Hepatocyte (in vitro differentiated cells): ENCODE measurements around the gene DNAJA3. TPM values are rescaled to one million over a fixed set of nuclear protein-coding genes. Genes with fewer than 3 reads are reported as not detected.

Experiments
- DNase-seq: peaks from one replicate; pipeline ENCODE4 v3.0.0-alpha.2; 2016; ENCODE audit warnings: low spot score
- H2AFZ ChIP-seq: fragments of 200-600 bp; sonication (generic); 2 replicates; pipeline ENCODE4 v1.6.0; 2016; ENCODE audit warnings: antibody characterized with exemption, mild to moderate bottlenecking
- H3K27ac ChIP-seq: fragments of 200-600 bp; sonication (generic); 2 replicates; pipeline ENCODE4 v1.5.1; 2016; ENCODE audit warnings: mild to moderate bottlenecking
- H3K27me3 ChIP-seq: fragments of 200-600 bp; sonication (generic); 2 replicates; pipeline ENCODE4 v1.6.1; 2016
- H3K36me3 ChIP-seq: fragments of 200-600 bp; sonication (generic); replicated peaks from 2 replicates; pipeline ENCODE4 v1.5.1; 2016; ENCODE audit warnings: low read depth; ENCODE audit not compliant: insufficient read depth
- H3K4me1 ChIP-seq: fragments of 200-600 bp; sonication (generic); 2 replicates; pipeline ENCODE4 v1.5.1; 2016; ENCODE audit warnings: mild to moderate bottlenecking, moderate library complexity; ENCODE audit not compliant: insufficient read depth
- H3K4me2 ChIP-seq: fragments of 200-600 bp; sonication (generic); 2 replicates; pipeline ENCODE4 v1.6.0; 2016
- H3K4me3 ChIP-seq: fragments of 200-600 bp; sonication (generic); 2 replicates; pipeline ENCODE4 v1.5.1; 2016; ENCODE audit warnings: mild to moderate bottlenecking
- H3K79me2 ChIP-seq: fragments of 200-600 bp; sonication (generic); 2 replicates; pipeline ENCODE4 v1.6.0; 2017; ENCODE audit warnings: mild to moderate bottlenecking
- H3K9me2 ChIP-seq: fragments of 200-600 bp; sonication (generic); replicated peaks from 2 replicates; pipeline ENCODE4 v1.6.0; 2017; ENCODE audit warnings: mild to moderate bottlenecking; ENCODE audit not compliant: insufficient read depth
- H3K9me3 ChIP-seq: fragments of 200-600 bp; sonication (generic); 2 replicates; pipeline ENCODE4 v1.5.1; 2016; ENCODE audit warnings: low read depth, mild to moderate bottlenecking
- H4K20me1 ChIP-seq: fragments of 200-600 bp; sonication (generic); 2 replicates; pipeline ENCODE4 v1.6.0; 2016; ENCODE audit warnings: mild to moderate bottlenecking; ENCODE audit not compliant: insufficient read depth, poor library complexity, severe bottlenecking
- CTCF ChIP-seq: fragments of 200-600 bp; sonication (generic); IDR thresholded peaks from 2 replicates; pipeline ENCODE4 v1.5.1; 2016; ENCODE audit warnings: antibody characterized with exemption, mild to moderate bottlenecking; ENCODE audit not compliant: poor library complexity
- EZH2 ChIP-seq: fragments of 200-600 bp; sonication (generic); IDR thresholded peaks from 2 replicates; pipeline ENCODE4 v1.6.1; 2016; ENCODE audit warnings: antibody characterized with exemption, mild to moderate bottlenecking, borderline replicate concordance
- EZH2phosphoT487 ChIP-seq: fragments of 200-600 bp; sonication (generic); IDR thresholded peaks from one replicate; pipeline ENCODE4 v1.6.1; 2018; ENCODE audit warnings: antibody characterized with exemption, mild to moderate bottlenecking, low read depth, moderate library complexity; ENCODE audit not compliant: unreplicated experiment, severe bottlenecking
- WGBS: methylation state at CpG from one replicate; pipeline ENCODE4 v1.1.6; 2016; ENCODE audit warnings: low lambda C conversion rate; ENCODE audit errors: missing lambda C conversion rate; 5-methylcytosine and 5-hydroxymethylcytosine counted together
- polyA plus RNA-seq: library from polyadenylated mRNA; unstranded; fragments of >200 nt; fragmentation: Nextera tagmentation; extraction: Ambion mirVana; gene quantifications from 2 replicates; pipeline ENCODE4 v1.2.1, GENCODE V29; 2016
- total RNA-seq: library from RNA; depleted of rRNA; stranded (reverse); fragments of >200 nt; gene quantifications from 2 replicates; pipeline ENCODE4 v1.2.3, GENCODE V29; 2014

DNAJA3 gene
- total and polyA plus RNA-seq, 2 experiments from 2014 or later = 58.8 to 59.2 TPM

- H3K4me1 ChIP-seq = peaks cover 52% of the 10 kb centered on the region
- 89% methylated on average over 18 of the region's 18 CpGs for WGBS
- TF ChIP-seq EZH2phosphoT487 (no peak), CTCF (no peak), EZH2 (no peak)
- H2AFZ ChIP-seq = no peak overlapping the region
- no peaks in the 10 kb centered on the region for H4K20me1 ChIP-seq
- no peaks in the 10 kb centered on the region for H3K79me2 ChIP-seq
- H3K36me3 ChIP-seq = no peaks in the 10 kb centered on the region
- H3K4me2 ChIP-seq = no peak overlapping the region
- H3K27ac ChIP-seq = no peak overlapping the region
- no peak for DNase-seq
- H3K27me3 ChIP-seq = no peaks in the 10 kb centered on the region
- no peak overlapping the region for H3K4me3 ChIP-seq
- H3K9me2 ChIP-seq = no peaks in the 10 kb centered on the region
- H3K9me3 ChIP-seq = no peaks in the 10 kb centered on the region
Measured at GRCh38 chr16:4390266-4391260, 35.1 kb upstream of the DNAJA3 start.

- no peak overlapping the region for H3K4me3 ChIP-seq
- no peaks in the 10 kb centered on the region for H3K9me3 ChIP-seq
- no peaks in the 10 kb centered on the region for H3K9me2 ChIP-seq
- TF ChIP-seq CTCF (no peak), EZH2 (no peak), EZH2phosphoT487 (no peak)
- no peaks in the 10 kb centered on the region for H3K36me3 ChIP-seq
- 73% methylated on average over 20 of the region's 22 CpGs for WGBS
- no peaks in the 10 kb centered on the region for H3K27me3 ChIP-seq
- H3K4me1 ChIP-seq = peaks cover 43% of the 10 kb centered on the region
- no peaks in the 10 kb centered on the region for H3K79me2 ChIP-seq
- H2AFZ ChIP-seq = no peak overlapping the region
- no peaks in the 10 kb centered on the region for H4K20me1 ChIP-seq
- no peak overlapping the region for H3K4me2 ChIP-seq
- H3K27ac ChIP-seq = peak overlapping the region; percentile 93
- DNase-seq = no peak
Measured at GRCh38 chr16:4391631-4392381, 33.9 kb upstream of the DNAJA3 start.

- Histone ChIP-seq H3K9me2 (no peaks in the 10 kb centered on the region), H3K27me3 (no peaks in the 10 kb centered on the region), H3K9me3 (no peaks in the 10 kb centered on the region), H3K4me1 (peaks cover 35% of the 10 kb centered on the region), H2AFZ (no peak overlapping the region), H3K27ac (peak overlapping the region; percentile 93), H3K4me2 (peak overlapping the region; percentile 61), H4K20me1 (no peaks in the 10 kb centered on the region), H3K4me3 (no peak overlapping the region), H3K36me3 (no peaks in the 10 kb centered on the region), H3K79me2 (no peaks in the 10 kb centered on the region)
- TF ChIP-seq CTCF (no peak), EZH2 (no peak), EZH2phosphoT487 (no peak)
- 37% methylated on average over 24 of the region's 27 CpGs for WGBS
- DNase-seq = peak; percentile 82
Measured at GRCh38 chr16:4392382-4393239, 33.1 kb upstream of the DNAJA3 start.
